Osteoblast (primary cell): Measurements from ENCODE around the gene ATP2B3. TPM values are rescaled to one million over a fixed set of nuclear protein-coding genes. Genes with fewer than 3 reads are reported as not detected.

Source experiments
- DNase-seq: peaks from one replicate; pipeline ENCODE4 v3.0.0; 2011; ENCODE audit warnings: low spot score, mixed read lengths; ENCODE audit not compliant: insufficient read length; ENCODE audit errors: missing footprints
- H2AFZ ChIP-seq: 2 replicates; pipeline ENCODE4 v1.6.0; 2011; ENCODE audit warnings: mild to moderate bottlenecking, low read length
- H3K27ac ChIP-seq: 2 replicates; pipeline ENCODE4 v1.5.1; 2011; ENCODE audit warnings: mild to moderate bottlenecking, low read depth, low read length, moderate library complexity
- H3K27me3 ChIP-seq: 2 replicates; pipeline ENCODE4 v1.6.0; 2012; ENCODE audit warnings: mild to moderate bottlenecking, control low read depth, inconsistent platforms, low read length, moderate library complexity; ENCODE audit not compliant: insufficient read depth
- H3K36me3 ChIP-seq: 2 replicates; pipeline ENCODE4 v1.5.1; 2011; ENCODE audit warnings: mild to moderate bottlenecking, low read length, control low read depth, moderate library complexity; ENCODE audit not compliant: insufficient read depth
- H3K4me1 ChIP-seq: 2 replicates; pipeline ENCODE4 v1.5.1; 2011; ENCODE audit warnings: mild to moderate bottlenecking, low read length, control low read depth, moderate library complexity; ENCODE audit not compliant: insufficient read depth
- H3K4me2 ChIP-seq: 2 replicates; pipeline ENCODE4 v1.6.0; 2011; ENCODE audit warnings: mild to moderate bottlenecking, low read length; ENCODE audit not compliant: insufficient read depth
- H3K4me3 ChIP-seq: fragments of 200-600 bp; sonication (generic); 3 replicates; pipeline ENCODE4 v1.5.1; 2012; ENCODE audit warnings: mild to moderate bottlenecking, low read length, inconsistent platforms; ENCODE audit not compliant: insufficient read depth
- H3K79me2 ChIP-seq: 2 replicates; pipeline ENCODE4 v1.6.0; 2012; ENCODE audit warnings: mild to moderate bottlenecking, low read length, control low read depth, inconsistent platforms; ENCODE audit not compliant: insufficient read depth
- H3K9me3 ChIP-seq: 2 replicates; pipeline ENCODE4 v1.5.1; 2011; ENCODE audit warnings: low read depth, low read length, control low read depth
- H4K20me1 ChIP-seq: 2 replicates; pipeline ENCODE4 v1.6.0; 2012; ENCODE audit warnings: mild to moderate bottlenecking, low read length, control low read depth; ENCODE audit not compliant: insufficient read depth
- CTCF ChIP-seq: IDR thresholded peaks from 2 replicates; pipeline ENCODE4 v1.5.1; 2011; ENCODE audit warnings: mild to moderate bottlenecking, low read depth, low read length, moderate library complexity; ENCODE audit errors: extremely low read depth
- total RNA-seq: library from RNA; depleted of rRNA; stranded (reverse); fragments of >200 nt; gene quantifications from 2 replicates; pipeline ENCODE4 v1.2.3, GENCODE V29; 2012

Gene ATP2B3
- total RNA-seq, 1 donor, result not detected

- DNase-seq, result peak; percentile 78
- Histone ChIP-seq H3K9me3 (no peaks in the 10 kb centered on the region), H3K4me3 (peak overlapping the region; percentile 78), H3K79me2 (peaks cover 24% of the 10 kb centered on the region), H3K36me3 (no peaks in the 10 kb centered on the region), H3K27ac (no peak overlapping the region), H3K27me3 (no peaks in the 10 kb centered on the region), H4K20me1 (peaks cover 17% of the 10 kb centered on the region), H3K4me2 (peak overlapping the region; percentile 89), H2AFZ (peak overlapping the region; percentile 85), H3K4me1 (no peaks in the 10 kb centered on the region)
- no peak for TF ChIP-seq CTCF
These were observed 82.6 kb downstream of the ATP2B3 start for GRCh38 chrX:153600032-153600373.

GRCh38 chrX:153600921-153601320 lies 83.5 kb downstream of the ATP2B3 start:
- H3K79me2 ChIP-seq, result peaks cover 22% of the 10 kb centered on the region
- H3K4me3 ChIP-seq, result no peak overlapping the region
- H3K9me3 ChIP-seq, result no peaks in the 10 kb centered on the region
- no peaks in the 10 kb centered on the region for H3K36me3 ChIP-seq
- H3K4me2 ChIP-seq, result no peak overlapping the region
- no peak overlapping the region for H3K27ac ChIP-seq
- peaks cover 12% of the 10 kb centered on the region for H4K20me1 ChIP-seq
- peaks cover 4% of the 10 kb centered on the region for H3K27me3 ChIP-seq
- no peak overlapping the region for H2AFZ ChIP-seq
- H3K4me1 ChIP-seq, result no peaks in the 10 kb centered on the region
- TF ChIP-seq CTCF, result no peak
- peak; percentile 58 for DNase-seq

- H3K4me3 ChIP-seq, result no peak overlapping the region
- no peak for TF ChIP-seq CTCF
These were observed 84.2 kb downstream of the ATP2B3 start for GRCh38 chrX:153601511-153602110.

GRCh38 chrX:153602601-153603000 lies 85.2 kb downstream of the ATP2B3 start:
- Histone ChIP-seq H3K27me3 (peaks cover 13% of the 10 kb centered on the region), H3K27ac (no peak overlapping the region), H3K4me1 (no peaks in the 10 kb centered on the region), H3K4me2 (no peak overlapping the region), H3K9me3 (no peaks in the 10 kb centered on the region), H2AFZ (no peak overlapping the region), H4K20me1 (no peaks in the 10 kb centered on the region), H3K4me3 (no peak overlapping the region), H3K79me2 (peaks cover 9% of the 10 kb centered on the region), H3K36me3 (no peaks in the 10 kb centered on the region)
- no peak for TF ChIP-seq CTCF
- DNase-seq, result no peak

More at GRCh38 chrX:153601511-153602110, 84.2 kb downstream of the ATP2B3 start:
- no peak overlapping the region for H3K27ac ChIP-seq
- H3K4me1 ChIP-seq, result no peaks in the 10 kb centered on the region
- H3K4me2 ChIP-seq, result no peak overlapping the region
- H3K9me3 ChIP-seq, result no peaks in the 10 kb centered on the region
- peaks cover 15% of the 10 kb centered on the region for H3K79me2 ChIP-seq
- peaks cover 11% of the 10 kb centered on the region for H3K27me3 ChIP-seq
- H2AFZ ChIP-seq, result no peak overlapping the region
- H4K20me1 ChIP-seq, result peaks cover 9% of the 10 kb centered on the region
- H3K36me3 ChIP-seq, result no peaks in the 10 kb centered on the region
- peak; percentile 63 for DNase-seq
